HCT116 (cell line): ENCODE data around the gene GPC5. TPM values are rescaled to one million over a fixed set of nuclear protein-coding genes. Genes with fewer than 3 reads are reported as not detected.

ENCODE experiments used
- ATAC-seq: fragments of 200-7000 bp; cut with Tn5 transposase; 2 replicates; pipeline ENCODE4 v1.9.1; 2020; ENCODE audit warnings: mild to moderate bottlenecking, moderate library complexity
- BruUV-seq: library from RNA; stranded (reverse); fragments of 400-500 nt; replicated peaks from 2 replicates; lab custom pipeline; 2021; lab: Mats Ljungman, UMichigan
- CTCF ChIA-PET: fragments of 300-600 bp; sonication (Branson Sonifier 250); formaldehyde crosslinking; loops from one replicate; lab custom pipeline; 2021; ENCODE audit warnings: antibody characterized with exemption; lab: Charles Lee
- POLR2A ChIA-PET: fragments of 300-600, 350-600 bp; sonication (Branson Sonifier 250); formaldehyde crosslinking; loops from one replicate; lab custom pipeline; 2021; ENCODE audit warnings: antibody characterized with exemption; lab: Charles Lee
- RAD21 ChIA-PET, 2 experiments: fragments of 300-600 bp; sonication (Branson Sonifier 250); formaldehyde crosslinking; loops; one replicate each; lab custom pipeline; 2023; ENCODE audit warnings: low total read pairs in 2 of 2; ENCODE audit not compliant: uncharacterized antibody in 2 of 2, unreplicated experiment in 2 of 2, low non-redundant PET in 1 of 2; lab: Charles Lee
- DNase-seq: peaks from one replicate; pipeline ENCODE4 v3.0.0-alpha.2; 2010; ENCODE audit warnings: low read depth, low spot score
- H2AFZ ChIP-seq: fragments of 200-600 bp; shearing (Covaris generic), sonication (generic); 2 replicates; pipeline ENCODE4 v1.6.1; 2017; ENCODE audit warnings: low read depth, mixed run types, mixed read lengths, antibody characterized with exemption, low read length; ENCODE audit not compliant: poor library complexity, severe bottlenecking
- H3K27ac ChIP-seq: 2 replicates; pipeline ENCODE4 v1.5.1; 2012; ENCODE audit warnings: low read depth, low read length
- H3K27me3 ChIP-seq: fragments of 200-600 bp; sonication (generic); 2 replicates; pipeline ENCODE4 v1.6.1; 2016; ENCODE audit warnings: mixed run types, low read length, mixed read lengths; ENCODE audit not compliant: insufficient read depth
- H3K36me3 ChIP-seq, 2 experiments: fragments of 200-500 bp in 1 of 2; fragments of 200-600 bp in 1 of 2; sonication (Bioruptor generic) in 1 of 2; sonication (generic) in 1 of 2; 2 replicates each; pipeline versions ENCODE4 v1.5.1 to v1.6.1; 2014 to 2016; ENCODE audit warnings: low read length in 2 of 2, inconsistent platforms in 1 of 2, mixed read lengths in 1 of 2, mixed run types in 1 of 2; ENCODE audit not compliant: insufficient read depth in 2 of 2, control insufficient read depth in 1 of 2
- H3K4me1 ChIP-seq, 2 experiments: fragments of 200-600 bp in 1 of 2; sonication (generic) in 1 of 2; 2 replicates each; pipeline versions ENCODE4 v1.5.1 to v1.6.1; 2012 to 2017; ENCODE audit warnings: low read length in 2 of 2, inconsistent platforms in 1 of 2, mild to moderate bottlenecking in 1 of 2, mixed read lengths in 1 of 2, mixed run types in 1 of 2, moderate library complexity in 1 of 2; ENCODE audit not compliant: insufficient read depth in 2 of 2, control insufficient read depth in 1 of 2
- H3K4me2 ChIP-seq: fragments of 200-600 bp; sonication (generic); 2 replicates; pipeline ENCODE4 v1.6.1; 2017; ENCODE audit warnings: mixed run types, low read length, mixed read lengths
- H3K4me3 ChIP-seq, 2 experiments: fragments of 200-600 bp in 1 of 2; sonication (generic) in 1 of 2; replicated peaks in 1 of 2; 2 replicates each; pipeline ENCODE4 v1.5.1; 2011 to 2016; ENCODE audit warnings: low read length in 2 of 2, control low read depth in 1 of 2, low read depth in 1 of 2, mild to moderate bottlenecking in 1 of 2, mixed read lengths in 1 of 2, mixed run types in 1 of 2
- H3K79me2 ChIP-seq: fragments of 200-600 bp; sonication (generic); 2 replicates; pipeline ENCODE4 v1.6.1; 2017; ENCODE audit warnings: mild to moderate bottlenecking, mixed run types, low read length, moderate library complexity, mixed read lengths; ENCODE audit not compliant: insufficient read depth
- H3K9ac ChIP-seq: fragments of 200-600 bp; sonication (generic); 2 replicates; pipeline ENCODE4 v1.6.1; 2016; ENCODE audit warnings: low read length, mixed read lengths
- H3K9me2 ChIP-seq: fragments of 200-600 bp; sonication (generic), shearing (Covaris generic); 2 replicates; pipeline ENCODE4 v1.6.1; 2017; ENCODE audit warnings: mixed run types, mild to moderate bottlenecking, moderate library complexity; ENCODE audit not compliant: insufficient read depth
- H3K9me3 ChIP-seq, 2 experiments: fragments of 200-500 bp in 1 of 2; fragments of 200-600 bp in 1 of 2; sonication (Bioruptor generic) in 1 of 2; sonication (generic) in 1 of 2; 2 replicates each; pipeline ENCODE4 v1.6.1; 2014 to 2017; ENCODE audit warnings: low read length in 2 of 2, mixed read lengths in 2 of 2, inconsistent platforms in 1 of 2, low read depth in 1 of 2, mild to moderate bottlenecking in 1 of 2, mixed run types in 1 of 2, moderate library complexity in 1 of 2; ENCODE audit not compliant: control insufficient read depth in 1 of 2, insufficient read depth in 1 of 2
- H4K20me1 ChIP-seq: fragments of 200-600 bp; sonication (generic), shearing (Covaris generic); 2 replicates; pipeline ENCODE4 v1.6.1; 2017; ENCODE audit warnings: mixed run types, mild to moderate bottlenecking, moderate library complexity; ENCODE audit not compliant: insufficient read depth
- CBX3 ChIP-seq: IDR thresholded peaks from 2 replicates; pipeline ENCODE4 v1.6.1; 2012; ENCODE audit warnings: low read depth
- EGR1 ChIP-seq: IDR thresholded peaks from 2 replicates; pipeline ENCODE4 v1.6.1; 2012; ENCODE audit warnings: low read depth
- EZH2 ChIP-seq: fragments of 200-600 bp; sonication (generic); IDR thresholded peaks from 2 replicates; pipeline ENCODE4 v1.6.1; 2017; ENCODE audit warnings: antibody characterized with exemption, mixed run types
- EZH2phosphoT487 ChIP-seq: fragments of 200-600 bp; IDR thresholded peaks from 2 replicates; pipeline ENCODE4 v1.6.1; 2018; ENCODE audit warnings: antibody characterized with exemption, borderline replicate concordance
- FOSL1 ChIP-seq: IDR thresholded peaks from 2 replicates; pipeline ENCODE4 v1.6.1; 2012; ENCODE audit warnings: low read depth
- POLR2A ChIP-seq: IDR thresholded peaks from 2 replicates; pipeline ENCODE4 v1.7.0; 2011; ENCODE audit warnings: borderline replicate concordance; ENCODE audit not compliant: insufficient read depth, insufficient read length; ENCODE audit errors: extremely low read depth
- RAD21 ChIP-seq: IDR thresholded peaks from 2 replicates; pipeline ENCODE4 v1.6.1; 2012; ENCODE audit warnings: low read depth, mild to moderate bottlenecking
- SIN3A ChIP-seq: IDR thresholded peaks from 2 replicates; pipeline ENCODE4 v1.6.1; 2012; ENCODE audit warnings: low read depth
- SP1 ChIP-seq: IDR thresholded peaks from 2 replicates; pipeline ENCODE4 v1.6.1; 2012; ENCODE audit warnings: low read depth
- TCF7L2 ChIP-seq: IDR thresholded peaks from 2 replicates; pipeline ENCODE4 v1.7.0; 2011; ENCODE audit warnings: borderline replicate concordance, inconsistent platforms; ENCODE audit not compliant: insufficient read depth, insufficient read length; ENCODE audit errors: extremely low read depth
- YY1 ChIP-seq: IDR thresholded peaks from 2 replicates; pipeline ENCODE4 v1.6.1; 2011; ENCODE audit warnings: low read length, low read depth, moderate library complexity, mild to moderate bottlenecking; ENCODE audit not compliant: insufficient replicate concordance; ENCODE audit errors: extremely low read depth
- ZFX ChIP-seq: fragments of 450-650 bp; IDR thresholded peaks from 2 replicates; pipeline ENCODE4 v1.6.1; 2017
- intact Hi-C: fragments of 100-400 bp; cut with micrococcal nuclease; formaldehyde crosslinking; loops from 2 replicates; pipeline ENCODE4 v1.10.0; 2022
- total RNA-seq: library from RNA; stranded (reverse); gene quantifications from one replicate; pipeline ENCODE4 v1.2.1, GENCODE V29; 2021; ENCODE audit not compliant: unreplicated experiment
- TF ChIP-seq, protein P1 (sequence below), 3 experiments: fragments of 200-600 bp in 1 of 3; sonication (generic) in 1 of 3; IDR thresholded peaks in 2 of 3; conservative IDR thresholded peaks in 1 of 3; 2 replicates each; pipeline ENCODE4 v1.5.1; 2012 to 2017; ENCODE audit warnings: low read depth in 2 of 3, low read length in 2 of 3, antibody characterized with exemption in 1 of 3, borderline replicate concordance in 1 of 3, control low read depth in 1 of 3, mild to moderate bottlenecking in 1 of 3, mixed read lengths in 1 of 3, mixed run types in 1 of 3, moderate library complexity in 1 of 3; ENCODE audit not compliant: insufficient read depth in 1 of 3
- TF ChIP-seq, protein P2 (sequence below): IDR thresholded peaks from 2 replicates; pipeline ENCODE4 v1.6.1; 2011; ENCODE audit warnings: mild to moderate bottlenecking, low read length, moderate library complexity; ENCODE audit not compliant: insufficient replicate concordance; ENCODE audit errors: extremely low read depth

The GPC5 gene
- total RNA-seq, 1 experiment from 2014 or later, result not detected

DNA sequence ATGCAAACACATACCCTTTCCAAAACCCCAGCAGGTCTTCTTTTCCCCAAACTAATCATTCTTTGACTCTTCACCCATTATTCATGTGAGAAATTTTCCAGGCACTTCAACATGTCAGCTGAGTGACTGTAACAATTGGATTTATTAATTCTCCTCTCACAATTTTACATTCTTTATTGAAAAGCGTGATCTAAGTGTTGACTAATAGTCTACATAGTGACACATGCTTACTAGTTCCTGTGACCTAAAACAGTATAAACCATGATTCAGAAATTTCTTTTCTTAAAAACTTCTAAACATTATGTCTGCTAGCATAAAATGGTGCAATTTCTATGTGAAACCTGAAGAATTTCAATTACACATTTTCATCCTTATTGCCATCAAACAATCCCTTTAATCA is 532.3 kb downstream of the GPC5 start:
- ATAC-seq (no peak), DNase-seq (no peak)
- no peak overlapping the region for H3K4me2 ChIP-seq
- RAD21 ChIA-PET, result no interaction called here
- intact Hi-C loops, result no loop called here
- no peaks in the 10 kb centered on the region for H3K79me2 ChIP-seq
- H3K27ac ChIP-seq, result no peak overlapping the region
- TF ChIP-seq EZH2phosphoT487 (no peak), POLR2A (no peak), CBX3 (no peak), ZFX (no peak), EZH2 (no peak), TCF7L2 (no peak), EGR1 (no peak), SIN3A (no peak), FOSL1 (no peak), YY1 (no peak), SP1 (no peak), RAD21 (no peak)
- TF ChIP-seq, protein P1, sequence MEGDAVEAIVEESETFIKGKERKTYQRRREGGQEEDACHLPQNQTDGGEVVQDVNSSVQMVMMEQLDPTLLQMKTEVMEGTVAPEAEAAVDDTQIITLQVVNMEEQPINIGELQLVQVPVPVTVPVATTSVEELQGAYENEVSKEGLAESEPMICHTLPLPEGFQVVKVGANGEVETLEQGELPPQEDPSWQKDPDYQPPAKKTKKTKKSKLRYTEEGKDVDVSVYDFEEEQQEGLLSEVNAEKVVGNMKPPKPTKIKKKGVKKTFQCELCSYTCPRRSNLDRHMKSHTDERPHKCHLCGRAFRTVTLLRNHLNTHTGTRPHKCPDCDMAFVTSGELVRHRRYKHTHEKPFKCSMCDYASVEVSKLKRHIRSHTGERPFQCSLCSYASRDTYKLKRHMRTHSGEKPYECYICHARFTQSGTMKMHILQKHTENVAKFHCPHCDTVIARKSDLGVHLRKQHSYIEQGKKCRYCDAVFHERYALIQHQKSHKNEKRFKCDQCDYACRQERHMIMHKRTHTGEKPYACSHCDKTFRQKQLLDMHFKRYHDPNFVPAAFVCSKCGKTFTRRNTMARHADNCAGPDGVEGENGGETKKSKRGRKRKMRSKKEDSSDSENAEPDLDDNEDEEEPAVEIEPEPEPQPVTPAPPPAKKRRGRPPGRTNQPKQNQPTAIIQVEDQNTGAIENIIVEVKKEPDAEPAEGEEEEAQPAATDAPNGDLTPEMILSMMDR (IDR thresholded peaks at IDR 0.05 in 2 of 3, conservative IDR thresholded peaks at IDR 0.05 in 1 of 3; ENCODE audit: borderline replicate concordance in 1 of 3, insufficient read depth in 1 of 3, low read depth in 2 of 3, low read length in 2 of 3), result no peak
- TF ChIP-seq, protein P2, sequence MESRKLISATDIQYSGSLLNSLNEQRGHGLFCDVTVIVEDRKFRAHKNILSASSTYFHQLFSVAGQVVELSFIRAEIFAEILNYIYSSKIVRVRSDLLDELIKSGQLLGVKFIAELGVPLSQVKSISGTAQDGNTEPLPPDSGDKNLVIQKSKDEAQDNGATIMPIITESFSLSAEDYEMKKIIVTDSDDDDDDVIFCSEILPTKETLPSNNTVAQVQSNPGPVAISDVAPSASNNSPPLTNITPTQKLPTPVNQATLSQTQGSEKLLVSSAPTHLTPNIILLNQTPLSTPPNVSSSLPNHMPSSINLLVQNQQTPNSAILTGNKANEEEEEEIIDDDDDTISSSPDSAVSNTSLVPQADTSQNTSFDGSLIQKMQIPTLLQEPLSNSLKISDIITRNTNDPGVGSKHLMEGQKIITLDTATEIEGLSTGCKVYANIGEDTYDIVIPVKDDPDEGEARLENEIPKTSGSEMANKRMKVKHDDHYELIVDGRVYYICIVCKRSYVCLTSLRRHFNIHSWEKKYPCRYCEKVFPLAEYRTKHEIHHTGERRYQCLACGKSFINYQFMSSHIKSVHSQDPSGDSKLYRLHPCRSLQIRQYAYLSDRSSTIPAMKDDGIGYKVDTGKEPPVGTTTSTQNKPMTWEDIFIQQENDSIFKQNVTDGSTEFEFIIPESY, result no peak
- H3K36me3 ChIP-seq, result no peaks in the 10 kb centered on the region
- no peaks in the 10 kb centered on the region for H3K9me2 ChIP-seq
- no peak overlapping the region for H3K9ac ChIP-seq
- no peak overlapping the region for H2AFZ ChIP-seq
- no TSS peak for BruUV-seq
- peaks cover 0 to 10% of the 10 kb centered on the region in 2 experiments; a peak in 1 of 4 replicates for H3K9me3 ChIP-seq
- no peaks in the 10 kb centered on the region for H3K27me3 ChIP-seq
- H3K4me3 ChIP-seq, result no peak overlapping the region
- CTCF ChIA-PET, result no interaction called here
- POLR2A ChIA-PET, result no interaction called here
- H4K20me1 ChIP-seq, result no peaks in the 10 kb centered on the region
- no peaks in the 10 kb centered on the region for H3K4me1 ChIP-seq
